ENCODE measurements around the gene KCTD14.

- TF ChIP-seq E2F6 (IDR thresholded peaks at IDR 0.05; ENCODE audit: borderline replicate concordance in 1 of 2, extremely low read depth in 1 of 2, insufficient read depth in 1 of 2, insufficient read length in 1 of 2, low read depth in 1 of 2, low read length in 1 of 2, poor library complexity in 1 of 2, severe bottlenecking in 1 of 2) (no peak), ZFX (CRISPR knock-in tag; IDR thresholded peaks at IDR 0.05) (no peak), ZNF263 (CRISPR knock-in tag; IDR thresholded peaks at IDR 0.05; ENCODE audit: borderline replicate concordance) (no peak), TAF1 (IDR thresholded peaks at IDR 0.05; ENCODE audit: control insufficient read depth, extremely low read depth, insufficient read depth, low read length, severe bottlenecking) (no peak), ETV6 (IDR thresholded peaks at IDR 0.05; ENCODE audit: borderline replicate concordance in 1 of 2, low read depth in 2 of 2, low read length in 1 of 2) (no peak), ETV6 (CRISPR knock-in tag; IDR thresholded peaks at IDR 0.05; ENCODE audit: borderline replicate concordance) (no peak), DMBX1 (CRISPR knock-in tag; IDR thresholded peaks at IDR 0.05; ENCODE audit: borderline replicate concordance) (no peak), DNMT1 (IDR thresholded peaks at IDR 0.05) (no peak), REST (IDR thresholded peaks at IDR 0.05; ENCODE audit: borderline replicate concordance) (no peak), REST (CRISPR knock-in tag; IDR thresholded peaks at IDR 0.05; ENCODE audit: low read depth) (no peak), HCFC1 (IDR thresholded peaks at IDR 0.05; ENCODE audit: low read depth, low read length) (no peak), EZH2 (IDR thresholded peaks at IDR 0.05; ENCODE audit: borderline replicate concordance, low read depth, low read length) (no peak), RAD51 (IDR thresholded peaks at IDR 0.05; ENCODE audit: borderline replicate concordance, low read depth) (no peak), CTCF (IDR thresholded peaks at IDR 0.05 in 2 of 3, conservative IDR thresholded peaks at IDR 0.05 in 1 of 3; ENCODE audit: insufficient read depth in 2 of 3, low read depth in 1 of 3, low read length in 3 of 3) (no peak), ELK1 (CRISPR knock-in tag; IDR thresholded peaks at IDR 0.05) (no peak), ZNF589 (CRISPR knock-in tag; IDR thresholded peaks at IDR 0.05; ENCODE audit: low read depth) (no peak)
Measured at GRCh38 chr11:78069465-78069864, 46.4 kb upstream of the KCTD14 start.
